Caco-2 (cell line): ENCODE results near the gene KRT75. TPM values are rescaled to one million over a fixed set of nuclear protein-coding genes. Genes with fewer than 3 reads are reported as not detected.

Source experiments
- BruUV-seq: library from RNA; stranded (reverse); fragments of 400-500 nt; replicated peaks from 2 replicates; lab custom pipeline; 2021; lab: Mats Ljungman, UMichigan
- CTCF ChIA-PET: fragments of 300-600 bp; sonication (Branson Sonifier 250); formaldehyde crosslinking; loops from one replicate; lab custom pipeline; 2022; ENCODE audit warnings: antibody characterized with exemption; lab: Charles Lee
- POLR2A ChIA-PET: fragments of 300-600 bp; sonication (Branson Sonifier 250); formaldehyde crosslinking; loops from one replicate; lab custom pipeline; 2022; ENCODE audit warnings: antibody characterized with exemption; lab: Charles Lee
- DNase-seq, 2 experiments: peaks; one replicate each; pipeline versions ENCODE4 v3.0.0 to v3.0.0-alpha.2; 2020 to 2022
- H3K27me3 ChIP-seq: replicated peaks from 2 replicates; pipeline ENCODE4 v1.6.0; 2011; ENCODE audit warnings: low read length; ENCODE audit not compliant: control insufficient read depth, insufficient read depth
- H3K36me3 ChIP-seq: 2 replicates; pipeline ENCODE4 v1.5.1; 2011; ENCODE audit warnings: low read length; ENCODE audit not compliant: control insufficient read depth, insufficient read depth
- H3K4me1 ChIP-seq: fragments of 250-450 bp; sonication (Bioruptor Pico); 2 replicates; pipeline ENCODE4 v1.5.1; 2020; ENCODE audit warnings: mild to moderate bottlenecking
- H3K4me3 ChIP-seq: 2 replicates; pipeline ENCODE4 v1.5.1; 2011; ENCODE audit warnings: low read depth, mild to moderate bottlenecking, control low read depth, low read length
- H3K9me3 ChIP-seq: fragments of 250-450 bp; sonication (Bioruptor Pico); 2 replicates; pipeline ENCODE4 v1.5.1; 2020; ENCODE audit warnings: mild to moderate bottlenecking, moderate library complexity
- H3K27ac Mint-ChIP-seq: one replicate; pipeline ENCODE4 v1.8.0; 2022; ENCODE audit warnings: mixed read lengths; ENCODE audit not compliant: unreplicated experiment
- H3K27me3 Mint-ChIP-seq: one replicate; pipeline ENCODE4 v1.8.0; 2022; ENCODE audit warnings: mixed read lengths; ENCODE audit not compliant: insufficient read depth, unreplicated experiment
- H3K36me3 Mint-ChIP-seq: one replicate; pipeline ENCODE4 v1.8.0; 2022; ENCODE audit warnings: mild to moderate bottlenecking, mixed read lengths; ENCODE audit not compliant: insufficient read depth, unreplicated experiment
- H3K4me1 Mint-ChIP-seq: one replicate; pipeline ENCODE4 v1.8.0; 2022; ENCODE audit warnings: low read depth, mixed read lengths; ENCODE audit not compliant: unreplicated experiment
- H3K4me3 Mint-ChIP-seq: one replicate; pipeline ENCODE4 v1.8.0; 2022; ENCODE audit warnings: mild to moderate bottlenecking, moderate library complexity, mixed read lengths; ENCODE audit not compliant: unreplicated experiment
- H3K9me3 Mint-ChIP-seq: one replicate; pipeline ENCODE4 v1.8.0; 2022; ENCODE audit warnings: mixed read lengths; ENCODE audit not compliant: unreplicated experiment
- CTCF ChIP-seq, 2 experiments: fragments of 200-600 bp in 1 of 2; IDR thresholded peaks; 1 replicate in 1 of 2; 2 replicates in 1 of 2; pipeline versions ENCODE4 v1.5.1 to v1.8.0; 2011 to 2022; ENCODE audit warnings: antibody characterized with exemption in 1 of 2, control low read depth in 1 of 2, inconsistent platforms in 1 of 2, low read depth in 1 of 2, low read length in 1 of 2, mild to moderate bottlenecking in 1 of 2, moderate library complexity in 1 of 2; ENCODE audit not compliant: insufficient read depth in 1 of 2, severe bottlenecking in 1 of 2, unreplicated experiment in 1 of 2
- intact Hi-C: fragments of 100-400 bp; cut with micrococcal nuclease; formaldehyde crosslinking; loops from one replicate; pipeline ENCODE4 v1.10.0; 2022; ENCODE audit not compliant: unreplicated experiment
- total RNA-seq: library from RNA; stranded (reverse); gene quantifications from 2 replicates; pipeline ENCODE4 v1.2.3, GENCODE V29; 2022

The KRT75 gene
- total RNA-seq, 1 experiment from 2014 or later = not detected

GRCh38 chr12:52394836-52395405, 39.2 kb downstream of the KRT75 start:
- ChIA-PET POLR2A (no interaction called here), CTCF (interaction anchor here (1.5 kb wide), 1 partner anchor 33 kb away, joined by 5 read pairs; no protein-coding TSS in a partner anchor)
- intact Hi-C loops = loop anchor here (5.0 to 10.0 kb wide), 4 partner anchors 47 to 590 kb away; no protein-coding TSS in a partner anchor
- no peak overlapping the region for H3K4me3 ChIP-seq
- H3K9me3 Mint-ChIP-seq = no peaks in the 10 kb centered on the region
- no peak for DNase-seq
- no peaks in the 10 kb centered on the region for H3K27me3 Mint-ChIP-seq
- no peak for TF ChIP-seq CTCF (IDR thresholded peaks at IDR 0.05; ENCODE audit: insufficient read depth in 1 of 2, low read depth in 1 of 2, low read length in 1 of 2, severe bottlenecking in 1 of 2, unreplicated experiment in 1 of 2)
- H3K27ac Mint-ChIP-seq = no peak overlapping the region
- no TSS peak for BruUV-seq
- no peaks in the 10 kb centered on the region for H3K9me3 ChIP-seq
- no peaks in the 10 kb centered on the region for H3K4me1 Mint-ChIP-seq
- H3K4me1 ChIP-seq = no peaks in the 10 kb centered on the region
- no peaks in the 10 kb centered on the region for H3K36me3 ChIP-seq
- no peaks in the 10 kb centered on the region for H3K27me3 ChIP-seq
- H3K4me3 Mint-ChIP-seq = no peak overlapping the region
- H3K36me3 Mint-ChIP-seq = no peaks in the 10 kb centered on the region

- H3K36me3 ChIP-seq = no peaks in the 10 kb centered on the region
- intact Hi-C loops = loop anchor here (5.0 to 10.0 kb wide), 2 partner anchors 50 to 592 kb away; no protein-coding TSS in a partner anchor
- no peaks in the 10 kb centered on the region for H3K4me1 Mint-ChIP-seq
- DNase-seq = no peak
- no peak overlapping the region for H3K4me3 Mint-ChIP-seq
- no peaks in the 10 kb centered on the region for H3K9me3 Mint-ChIP-seq
- peaks cover 2% of the 10 kb centered on the region for H3K27me3 Mint-ChIP-seq
- POLR2A ChIA-PET = no interaction called here
- no peaks in the 10 kb centered on the region; the same call in 1 of the 2 replicates for H3K27me3 ChIP-seq
- no peaks in the 10 kb centered on the region for H3K9me3 ChIP-seq
- no peak overlapping the region for H3K4me3 ChIP-seq
- TF ChIP-seq CTCF (IDR thresholded peaks at IDR 0.05; ENCODE audit: insufficient read depth in 1 of 2, low read depth in 1 of 2, low read length in 1 of 2, severe bottlenecking in 1 of 2, unreplicated experiment in 1 of 2) = no peak
- H3K4me1 ChIP-seq = no peaks in the 10 kb centered on the region
- no TSS peak for BruUV-seq
- no peak overlapping the region for H3K27ac Mint-ChIP-seq
- H3K36me3 Mint-ChIP-seq = no peaks in the 10 kb centered on the region
- CTCF ChIA-PET = no interaction called here
These were observed 41.6 kb downstream of the KRT75 start for GRCh38 chr12:52392465-52393007.

GRCh38 chr12:52391618-52392002, 42.6 kb downstream of the KRT75 start:
- Mint-ChIP-seq H3K4me1 (no peaks in the 10 kb centered on the region), H3K4me3 (no peak overlapping the region), H3K27me3 (peaks cover 2% of the 10 kb centered on the region), H3K27ac (no peak overlapping the region), H3K36me3 (no peaks in the 10 kb centered on the region), H3K9me3 (no peaks in the 10 kb centered on the region)
- ChIA-PET CTCF (interaction anchor here (1.0 kb wide), 1 partner anchor 49 kb away, joined by 3 read pairs; no protein-coding TSS in a partner anchor), POLR2A (no interaction called here)
- intact Hi-C loops = loop anchor here (5.0 to 10.0 kb wide), 2 partner anchors 51 to 593 kb away; no protein-coding TSS in a partner anchor
- Histone ChIP-seq H3K36me3 (no peaks in the 10 kb centered on the region), H3K9me3 (no peaks in the 10 kb centered on the region), H3K4me1 (no peaks in the 10 kb centered on the region), H3K4me3 (no peak overlapping the region), H3K27me3 (no peaks in the 10 kb centered on the region; the same call in 1 of the 2 replicates)
- BruUV-seq = no TSS peak
- no peak for DNase-seq
- TF ChIP-seq CTCF (IDR thresholded peaks at IDR 0.05; ENCODE audit: insufficient read depth in 1 of 2, low read depth in 1 of 2, low read length in 1 of 2, severe bottlenecking in 1 of 2, unreplicated experiment in 1 of 2) = no peak
